ENCODE results near the gene HOXD11. TPM values are rescaled to one million over a fixed set of nuclear protein-coding genes. Genes with fewer than 3 reads are reported as not detected.

HOXD11 gene
- total RNA-seq, 6 donors from 2014 or later = not detected

GRCh38 chr2:176081376-176081836 lies 25.7 kb upstream of the HOXD11 start:
- DNase-seq = no peak
- peaks cover 0 to 95% (median 64%) of the 10 kb centered on the region in 4 donors for H3K27me3 ChIP-seq
- WGBS, 2 donors = 9 to 10% methylated on average over 17 of the region's 17 CpGs

GRCh38 chr2:176081837-176082524 lies 25.1 kb upstream of the HOXD11 start:
- Histone ChIP-seq H3K27ac (no peak overlapping the region), H3K4me1 (peaks cover 8 to 55% (median 19%) of the 10 kb centered on the region in 4 donors), H3K9me3 (peaks cover 0 to 22% (median 12%) of the 10 kb centered on the region in 4 donors), H3K4me3 (no peak overlapping the region), H3K36me3 (no peaks in the 10 kb centered on the region), H3K27me3 (peaks cover 0 to 94% (median 65%) of the 10 kb centered on the region in 4 donors)
- 8 to 11% methylated on average over 24 to 45 of the region's 62 CpGs for WGBS, 2 donors
- no peak for TF ChIP-seq POLR2AphosphoS5 (IDR thresholded peaks at IDR 0.05)
- TF ChIP-seq EP300 (IDR thresholded peaks at IDR 0.05) = no peak
- no peak for TF ChIP-seq CTCF (IDR thresholded peaks at IDR 0.05)
- no peak for TF ChIP-seq POLR2A (IDR thresholded peaks at IDR 0.05)
- ATAC-seq (ENCODE audit: low FRiP score in 2 of 2) (no peak), DNase-seq (peak in 1 of 2 donors; percentile 81)

More at GRCh38 chr2:176081376-176081836, 25.7 kb upstream of the HOXD11 start:
- Histone ChIP-seq H3K9me3 (peaks cover 0 to 22% (median 12%) of the 10 kb centered on the region in 4 donors), H3K27ac (no peak overlapping the region), H3K4me3 (no peak overlapping the region), H3K4me1 (peaks cover 8 to 55% (median 19%) of the 10 kb centered on the region in 4 donors), H3K36me3 (no peaks in the 10 kb centered on the region)
- TF ChIP-seq POLR2AphosphoS5 (IDR thresholded peaks at IDR 0.05) = no peak
- TF ChIP-seq CTCF (IDR thresholded peaks at IDR 0.05) = no peak
- no peak for TF ChIP-seq EP300 (IDR thresholded peaks at IDR 0.05)
- TF ChIP-seq POLR2A (IDR thresholded peaks at IDR 0.05) = no peak
- ATAC-seq (ENCODE audit: low FRiP score in 2 of 2) = no peak

- Histone ChIP-seq H3K27me3 (peaks cover 0 to 93% (median 70%) of the 10 kb centered on the region in 4 donors), H3K4me3 (no peak overlapping the region), H3K4me1 (peaks cover 8 to 55% (median 19%) of the 10 kb centered on the region in 4 donors), H3K27ac (no peak overlapping the region), H3K36me3 (no peaks in the 10 kb centered on the region), H3K9me3 (peaks cover 0 to 22% (median 12%) of the 10 kb centered on the region in 4 donors)
- 8 to 13% methylated on average over 10 of the region's 10 CpGs for WGBS, 2 donors
- no peak for TF ChIP-seq EP300 (IDR thresholded peaks at IDR 0.05)
- TF ChIP-seq POLR2A (IDR thresholded peaks at IDR 0.05) = no peak
- TF ChIP-seq CTCF (IDR thresholded peaks at IDR 0.05) = no peak
- no peak for TF ChIP-seq POLR2AphosphoS5 (IDR thresholded peaks at IDR 0.05)
- no peak for ATAC-seq (ENCODE audit: low FRiP score in 2 of 2)
- no peak for DNase-seq
Observed at GRCh38 chr2:176082525-176082823, 24.6 kb upstream of the HOXD11 start.

GRCh38 chr2:176082824-176083751 lies 24.0 kb upstream of the HOXD11 start:
- peaks cover 12 to 60% (median 22%) of the 10 kb centered on the region in 4 donors for H3K4me1 ChIP-seq
- no peaks in the 10 kb centered on the region for H3K36me3 ChIP-seq
- no peak for ATAC-seq (ENCODE audit: low FRiP score in 2 of 2)
- no peak overlapping the region for H3K4me3 ChIP-seq
- WGBS, 2 donors = 9% methylated on average over 46 to 57 of the region's 66 CpGs
- peaks cover 0 to 22% (median 12%) of the 10 kb centered on the region in 4 donors for H3K9me3 ChIP-seq
- TF ChIP-seq EP300 (IDR thresholded peaks at IDR 0.05) = no peak
- TF ChIP-seq POLR2AphosphoS5 (IDR thresholded peaks at IDR 0.05) = no peak
- TF ChIP-seq CTCF (IDR thresholded peaks at IDR 0.05) = no peak
- TF ChIP-seq POLR2A (IDR thresholded peaks at IDR 0.05) = no peak
- DNase-seq = peak in 1 of 2 donors; percentile 75
- H3K27me3 ChIP-seq = peaks cover 0 to 96% (median 73%) of the 10 kb centered on the region in 4 donors
- H3K27ac ChIP-seq = no peak overlapping the region

Data from upper lobe of left lung (tissue), 6 donors.